HepG2 (cell line): ENCODE data around the gene ZNF302. TPM values are rescaled to one million over a fixed set of nuclear protein-coding genes. Genes with fewer than 3 reads are reported as not detected.
A peak's percentile ranks its signal among the peaks of the same experiment; 100 is the strongest.

ENCODE experiments used
- ATAC-seq: fragments of 200-7000 bp; cut with Tn5 transposase; 3 replicates; pipeline ENCODE4 v1.9.1; 2020; ENCODE audit warnings: mild to moderate bottlenecking, moderate library complexity
- BruUV-seq: library from RNA; stranded (reverse); fragments of 400-500 nt; replicated peaks from 2 replicates; lab custom pipeline; 2021; lab: Mats Ljungman, UMichigan
- CTCF ChIA-PET: fragments of 300-600 bp; formaldehyde crosslinking; extraction: SDS; loops from one replicate; lab custom pipeline; 2021; ENCODE audit warnings: low total read pairs, inconsistent platforms, low intra/inter-chr PET ratio; lab: Yijun Ruan, JAX
- POLR2A ChIA-PET: fragments of 350-600 bp; sonication (Branson Sonifier 250); formaldehyde crosslinking; loops from one replicate; lab custom pipeline; 2020; ENCODE audit warnings: antibody characterized with exemption, inconsistent platforms; lab: Yijun Ruan, JAX
- DNase-seq: peaks from one replicate; pipeline ENCODE4 v3.0.0-alpha.2; 2015; ENCODE audit warnings: low spot score
- FAIRE-seq: peaks from 3 replicates; lab custom pipeline; 2011; peaks lifted over from hg19 to GRCh38; lab: Jason Lieb, UNC
- H2AFZ ChIP-seq: one replicate; pipeline ENCODE4 v1.6.1; 2011; ENCODE audit warnings: low read length, inconsistent platforms
- H3K27ac ChIP-seq: fragments of 300-600 bp; 3 replicates; pipeline ENCODE4 v1.8.0; 2011; ENCODE audit warnings: mixed run types, mild to moderate bottlenecking, mixed read lengths, low read length, inconsistent platforms; ENCODE audit not compliant: insufficient read depth; ENCODE audit errors: extremely low read length
- H3K27me3 ChIP-seq, 2 experiments: fragments of 200-600 bp in 1 of 2; 2 replicates in 1 of 2; 3 replicates in 1 of 2; pipeline versions ENCODE4 v1.6.0 to v1.8.0; 2011; ENCODE audit warnings: low read length in 2 of 2, mild to moderate bottlenecking in 2 of 2, moderate library complexity in 2 of 2, inconsistent platforms in 1 of 2; ENCODE audit not compliant: insufficient read depth in 2 of 2, control insufficient read depth in 1 of 2
- H3K36me3 ChIP-seq, 2 experiments: fragments of 200-600 bp in 1 of 2; replicated peaks in 1 of 2; 2 replicates in 1 of 2; 3 replicates in 1 of 2; pipeline versions ENCODE4 v1.5.1 to v1.8.0; 2011; ENCODE audit warnings: low read length in 2 of 2, inconsistent platforms in 1 of 2; ENCODE audit not compliant: insufficient read depth in 2 of 2, control insufficient read depth in 1 of 2
- H3K4me1 ChIP-seq: 2 replicates; pipeline ENCODE4 v1.5.1; 2012; ENCODE audit warnings: low read length, inconsistent platforms; ENCODE audit not compliant: insufficient read depth
- H3K4me2 ChIP-seq: 2 replicates; pipeline ENCODE4 v1.6.0; 2011; ENCODE audit warnings: low read depth, low read length, inconsistent platforms
- H3K4me3 ChIP-seq, 3 experiments: fragments of 200-600 bp in 1 of 3; sonication (generic), shearing (Covaris generic) in 1 of 3; replicated peaks in 1 of 3; 2 replicates each; pipeline ENCODE4 v1.5.1; 2011 to 2016; ENCODE audit warnings: low read length in 3 of 3, inconsistent platforms in 2 of 3, low read depth in 2 of 3, mild to moderate bottlenecking in 2 of 3, control low read depth in 1 of 3, mixed read lengths in 1 of 3; ENCODE audit not compliant: insufficient read depth in 1 of 3
- H3K79me2 ChIP-seq: one replicate; pipeline ENCODE4 v1.6.1; 2011; ENCODE audit warnings: low read length, inconsistent platforms; ENCODE audit not compliant: insufficient read depth
- H3K9ac ChIP-seq: 2 replicates; pipeline ENCODE4 v1.6.0; 2011; ENCODE audit warnings: mild to moderate bottlenecking, low read depth, low read length, inconsistent platforms; ENCODE audit not compliant: insufficient read depth
- H3K9me3 ChIP-seq: 2 replicates; pipeline ENCODE4 v1.5.1; 2012; ENCODE audit warnings: mild to moderate bottlenecking, low read length
- H4K20me1 ChIP-seq: 2 replicates; pipeline ENCODE4 v1.6.0; 2011; ENCODE audit warnings: inconsistent platforms, mild to moderate bottlenecking, low read length, moderate library complexity; ENCODE audit not compliant: insufficient read depth
- BORCS8-MEF2B ChIP-seq: sonication (generic); formaldehyde crosslinking; IDR thresholded peaks from 2 replicates; pipeline ENCODE4 v1.8.0; 2022; ENCODE audit warnings: mild to moderate bottlenecking, missing genetic modification reagents
- FUBP1 ChIP-seq: sonication (generic); formaldehyde crosslinking; IDR thresholded peaks from 2 replicates; pipeline ENCODE4 v1.5.1; 2020; ENCODE audit warnings: missing genetic modification reagents, mild to moderate bottlenecking, borderline replicate concordance
- HNRNPLL ChIP-seq: fragments of 200-400 bp; formaldehyde crosslinking; IDR thresholded peaks from 2 replicates; pipeline ENCODE4 v1.6.1; 2017; ENCODE audit warnings: mild to moderate bottlenecking, low read depth, low read length; ENCODE audit not compliant: poor library complexity, severe bottlenecking
- KMT2B ChIP-seq: IDR thresholded peaks from 2 replicates; pipeline ENCODE4 v1.6.1; 2016; ENCODE audit warnings: missing genetic modification reagents, missing compliant biosample characterization
- PHB2 ChIP-seq: fragments of 450-650 bp; IDR thresholded peaks from 2 replicates; pipeline ENCODE4 v1.6.1; 2018; ENCODE audit not compliant: partially characterized antibody
- PHF8 ChIP-seq: sonication (generic); formaldehyde crosslinking; IDR thresholded peaks from 2 replicates; pipeline ENCODE4 v1.5.0; 2020; ENCODE audit warnings: missing genetic modification reagents
- SMARCE1 ChIP-seq: fragments of 450-650 bp; IDR thresholded peaks from 2 replicates; pipeline ENCODE4 v1.6.1; 2017; ENCODE audit warnings: borderline replicate concordance
- SNAI1 ChIP-seq: sonication (generic); formaldehyde crosslinking; IDR thresholded peaks from 2 replicates; pipeline ENCODE4 v1.5.0; 2020; ENCODE audit warnings: mild to moderate bottlenecking, missing genetic modification reagents, borderline replicate concordance
- ZNF143 ChIP-seq: sonication (generic); formaldehyde crosslinking; IDR thresholded peaks from 2 replicates; pipeline ENCODE4 v1.4.0; 2020; ENCODE audit warnings: missing genetic modification reagents
- ZNF83 ChIP-seq: sonication (generic); formaldehyde crosslinking; IDR thresholded peaks from 2 replicates; pipeline ENCODE4 v1.4.0; 2020; ENCODE audit warnings: missing genetic modification reagents, mild to moderate bottlenecking, borderline replicate concordance
- ZSCAN25 ChIP-seq: sonication (generic); formaldehyde crosslinking; IDR thresholded peaks from 2 replicates; pipeline ENCODE4 v1.8.0; 2022; ENCODE audit warnings: mild to moderate bottlenecking, missing genetic modification reagents
- WGBS: methylation state at CpG from one replicate; pipeline ENCODE4 v1.1.6; 2017; ENCODE audit warnings: low lambda C conversion rate; 5-methylcytosine and 5-hydroxymethylcytosine counted together
- in situ Hi-C: cut with HindIII; loops from 2 replicates; pipeline ENCODE4 v1.10.0; 2017; ENCODE audit warnings: low pct_unique_long_range_greater_than_20kb; ENCODE audit not compliant: extremely low pct_ligation_motif_present
- intact Hi-C: fragments of 100-400 bp; cut with micrococcal nuclease; formaldehyde crosslinking; loops from one replicate; pipeline ENCODE4 v1.10.0; 2022; ENCODE audit not compliant: unreplicated experiment
- polyA plus RNA-seq, 8 experiments: library from polyadenylated mRNA; depleted of rRNA in 3 of 8; stranded (reverse) in 7 of 8; unstranded in 1 of 8; fragments of >200 nt; fragmentation: Illumina TruSeq in 4 of 8; extraction: Trizol in 4 of 8; gene quantifications; 2 replicates each; pipeline versions ENCODE4 v1.2.1 to v1.2.3, GENCODE V29; 2011 to 2016; ENCODE audit warnings: low read depth in 4 of 8, missing spikeins in 1 of 8, mixed read lengths in 1 of 8; ENCODE audit not compliant: insufficient read depth in 1 of 8
- total RNA-seq, 5 experiments: library from RNA; depleted of rRNA; stranded (reverse); fragments of >200 nt; fragmentation: Illumina TruSeq; extraction: Trizol; gene quantifications; 2 replicates each; pipeline ENCODE4 v1.2.3, GENCODE V29; 2016; ENCODE audit warnings: low read depth in 1 of 5
- TF ChIP-seq, protein P1 (sequence below): sonication (generic); formaldehyde crosslinking; conservative IDR thresholded peaks from 2 replicates; pipeline ENCODE4 v1.4.0; 2020; ENCODE audit warnings: mild to moderate bottlenecking, missing genetic modification reagents, moderate library complexity
- TF ChIP-seq, protein P2 (sequence below): sonication (generic); formaldehyde crosslinking; IDR thresholded peaks from 2 replicates; pipeline ENCODE4 v1.4.0; 2020; ENCODE audit warnings: missing genetic modification reagents
- TF ChIP-seq, protein P3 (sequence below): sonication (generic); formaldehyde crosslinking; conservative IDR thresholded peaks from 2 replicates; pipeline ENCODE4 v1.4.0; 2020; ENCODE audit warnings: missing genetic modification reagents

ZNF302 gene
- total and polyA plus RNA-seq, 2 of the 13 experiments (the other 11 are each of a cell fraction or from before 2014, with no cell fraction given) = not detected

DNA sequence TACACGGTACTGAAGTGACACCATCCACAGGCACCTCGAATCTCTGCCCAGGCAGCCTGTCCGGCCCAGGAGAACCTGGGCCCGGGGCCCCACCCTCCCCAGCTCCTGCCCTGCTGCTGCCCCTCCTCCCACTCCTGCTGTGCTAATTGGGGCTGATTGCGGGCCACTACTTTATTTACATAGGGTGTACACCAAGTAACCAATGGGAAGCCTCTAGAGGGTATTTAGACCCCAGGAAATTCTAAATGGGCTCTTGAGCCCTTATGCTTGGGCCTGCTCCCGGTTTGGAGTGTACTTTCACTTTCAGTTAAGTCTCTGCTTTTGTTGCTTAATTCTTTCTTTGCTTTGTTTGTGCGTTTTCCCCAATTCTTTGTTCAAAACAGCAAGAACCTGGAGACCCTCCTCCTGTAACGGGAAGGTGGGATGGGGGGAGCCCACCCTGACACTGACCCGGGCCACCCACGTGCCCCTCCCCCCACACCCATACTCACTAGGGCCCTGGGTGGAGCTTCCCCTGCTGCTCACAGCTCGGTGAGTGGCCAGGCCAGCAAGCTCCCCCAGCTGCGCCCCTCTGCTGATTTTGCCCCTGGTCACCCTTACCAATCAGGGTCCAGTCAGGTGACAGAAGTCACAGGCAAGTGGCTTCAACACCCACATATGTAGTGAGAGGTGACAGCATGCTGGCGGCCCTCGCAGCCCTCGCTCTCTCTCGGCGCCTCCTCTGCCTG, 10.0 kb upstream of the ZNF302 start:
- no peak for FAIRE-seq
- Histone ChIP-seq H3K36me3 (no peaks in the 10 kb centered on the region), H3K27ac (peak overlapping the region; percentile 44), H3K79me2 (no peaks in the 10 kb centered on the region), H3K27me3 (no peaks in the 10 kb centered on the region; a peak in 2 of 5 replicates), H3K4me1 (peaks cover 47% of the 10 kb centered on the region), H3K4me3 (peak overlapping the region; percentile 56 to 61 (median 58)), H4K20me1 (no peaks in the 10 kb centered on the region), H3K9me3 (no peaks in the 10 kb centered on the region), H3K9ac (peak overlapping the region; percentile 64), H2AFZ (peak overlapping the region; percentile 55), H3K4me2 (peak overlapping the region; percentile 60)
- CTCF ChIA-PET = no interaction called here
- in situ Hi-C loops = no loop called here
- DNase-seq = peak; percentile 16
- 16% methylated on average over 10 of the region's 17 CpGs for WGBS
- POLR2A ChIA-PET = no interaction called here
- peak; percentile 49 for ATAC-seq
- no TSS peak for BruUV-seq
- intact Hi-C loops = no loop called here
- TF ChIP-seq SMARCE1 (no peak), ZSCAN25 (no peak), KMT2B (CRISPR knock-in tag) (peak; percentile 28; the same call in 1 of the 2 replicates), SNAI1 (0 out of 2 replicates have a peak, but pooled peaks have one; percentile 36), ZNF143 (CRISPR knock-in tag) (no peak), FUBP1 (CRISPR knock-in tag) (no peak), BORCS8-MEF2B (no peak), PHB2 (no peak), ZNF83 (CRISPR knock-in tag) (no peak), HNRNPLL (no peak), PHF8 (CRISPR knock-in tag) (peak; percentile 59; the same call in 1 of the 2 replicates)
- TF ChIP-seq, protein P1, sequence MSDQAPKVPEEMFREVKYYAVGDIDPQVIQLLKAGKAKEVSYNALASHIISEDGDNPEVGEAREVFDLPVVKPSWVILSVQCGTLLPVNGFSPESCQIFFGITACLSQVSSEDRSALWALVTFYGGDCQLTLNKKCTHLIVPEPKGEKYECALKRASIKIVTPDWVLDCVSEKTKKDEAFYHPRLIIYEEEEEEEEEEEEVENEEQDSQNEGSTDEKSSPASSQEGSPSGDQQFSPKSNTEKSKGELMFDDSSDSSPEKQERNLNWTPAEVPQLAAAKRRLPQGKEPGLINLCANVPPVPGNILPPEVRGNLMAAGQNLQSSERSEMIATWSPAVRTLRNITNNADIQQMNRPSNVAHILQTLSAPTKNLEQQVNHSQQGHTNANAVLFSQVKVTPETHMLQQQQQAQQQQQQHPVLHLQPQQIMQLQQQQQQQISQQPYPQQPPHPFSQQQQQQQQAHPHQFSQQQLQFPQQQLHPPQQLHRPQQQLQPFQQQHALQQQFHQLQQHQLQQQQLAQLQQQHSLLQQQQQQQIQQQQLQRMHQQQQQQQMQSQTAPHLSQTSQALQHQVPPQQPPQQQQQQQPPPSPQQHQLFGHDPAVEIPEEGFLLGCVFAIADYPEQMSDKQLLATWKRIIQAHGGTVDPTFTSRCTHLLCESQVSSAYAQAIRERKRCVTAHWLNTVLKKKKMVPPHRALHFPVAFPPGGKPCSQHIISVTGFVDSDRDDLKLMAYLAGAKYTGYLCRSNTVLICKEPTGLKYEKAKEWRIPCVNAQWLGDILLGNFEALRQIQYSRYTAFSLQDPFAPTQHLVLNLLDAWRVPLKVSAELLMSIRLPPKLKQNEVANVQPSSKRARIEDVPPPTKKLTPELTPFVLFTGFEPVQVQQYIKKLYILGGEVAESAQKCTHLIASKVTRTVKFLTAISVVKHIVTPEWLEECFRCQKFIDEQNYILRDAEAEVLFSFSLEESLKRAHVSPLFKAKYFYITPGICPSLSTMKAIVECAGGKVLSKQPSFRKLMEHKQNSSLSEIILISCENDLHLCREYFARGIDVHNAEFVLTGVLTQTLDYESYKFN (CRISPR knock-in tag) = no peak
- TF ChIP-seq, protein P2, sequence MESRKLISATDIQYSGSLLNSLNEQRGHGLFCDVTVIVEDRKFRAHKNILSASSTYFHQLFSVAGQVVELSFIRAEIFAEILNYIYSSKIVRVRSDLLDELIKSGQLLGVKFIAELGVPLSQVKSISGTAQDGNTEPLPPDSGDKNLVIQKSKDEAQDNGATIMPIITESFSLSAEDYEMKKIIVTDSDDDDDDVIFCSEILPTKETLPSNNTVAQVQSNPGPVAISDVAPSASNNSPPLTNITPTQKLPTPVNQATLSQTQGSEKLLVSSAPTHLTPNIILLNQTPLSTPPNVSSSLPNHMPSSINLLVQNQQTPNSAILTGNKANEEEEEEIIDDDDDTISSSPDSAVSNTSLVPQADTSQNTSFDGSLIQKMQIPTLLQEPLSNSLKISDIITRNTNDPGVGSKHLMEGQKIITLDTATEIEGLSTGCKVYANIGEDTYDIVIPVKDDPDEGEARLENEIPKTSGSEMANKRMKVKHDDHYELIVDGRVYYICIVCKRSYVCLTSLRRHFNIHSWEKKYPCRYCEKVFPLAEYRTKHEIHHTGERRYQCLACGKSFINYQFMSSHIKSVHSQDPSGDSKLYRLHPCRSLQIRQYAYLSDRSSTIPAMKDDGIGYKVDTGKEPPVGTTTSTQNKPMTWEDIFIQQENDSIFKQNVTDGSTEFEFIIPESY (CRISPR knock-in tag) = peak; percentile 27; the same call in 1 of the 2 replicates
- TF ChIP-seq, protein P3, sequence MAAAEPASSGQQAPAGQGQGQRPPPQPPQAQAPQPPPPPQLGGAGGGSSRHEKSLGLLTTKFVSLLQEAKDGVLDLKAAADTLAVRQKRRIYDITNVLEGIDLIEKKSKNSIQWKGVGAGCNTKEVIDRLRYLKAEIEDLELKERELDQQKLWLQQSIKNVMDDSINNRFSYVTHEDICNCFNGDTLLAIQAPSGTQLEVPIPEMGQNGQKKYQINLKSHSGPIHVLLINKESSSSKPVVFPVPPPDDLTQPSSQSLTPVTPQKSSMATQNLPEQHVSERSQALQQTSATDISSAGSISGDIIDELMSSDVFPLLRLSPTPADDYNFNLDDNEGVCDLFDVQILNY (CRISPR knock-in tag) = no peak
